ENCODE data around the gene DMWD. TPM values are rescaled to one million over a fixed set of nuclear protein-coding genes. Genes with fewer than 3 reads are reported as not detected.

The DMWD gene
- total RNA-seq, 3 donors from 2014 or later (not counting 1 experiment from before 2014, with no cell fraction given) = 66.2 to 82.1 (median 66.3) TPM

DNA sequence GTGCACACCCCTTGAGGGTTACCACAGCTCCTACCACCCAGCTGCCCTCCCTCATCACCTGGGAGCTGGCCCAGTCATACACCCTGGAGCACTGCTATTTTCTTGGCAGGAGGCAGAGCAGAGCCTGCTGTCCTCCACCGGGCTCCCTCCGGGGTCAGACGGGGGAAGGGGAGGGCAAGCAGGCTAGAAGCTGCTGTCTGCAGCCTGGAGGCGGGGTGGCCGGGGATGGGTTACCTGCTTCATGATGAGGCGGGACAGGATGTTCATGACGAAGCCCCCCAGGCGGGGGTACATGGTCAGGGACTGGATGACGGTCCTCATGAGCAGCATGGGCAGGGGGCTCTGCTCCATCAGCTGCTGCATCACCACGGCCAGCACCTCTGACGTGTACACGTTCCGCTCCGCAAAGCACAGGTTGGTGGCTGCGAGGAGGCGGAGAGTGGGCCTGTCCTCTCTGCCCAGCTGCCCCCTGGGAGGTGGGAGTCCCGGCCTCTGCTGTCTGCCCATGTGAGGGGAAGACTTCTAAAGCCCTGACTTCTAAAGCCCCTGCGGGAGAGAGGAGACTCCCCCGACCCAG is 25.2 kb upstream of the DMWD start:
- intact Hi-C loops (cut with micrococcal nuclease) = loop anchor here (1.0 to 5.0 kb wide), 2 partner anchors 65 to 199 kb away; no protein-coding TSS in a partner anchor
- no peak overlapping the region for H3K4me3 Mint-ChIP-seq

GRCh38 chr19:45817010-45817724 is 24.5 kb upstream of the DMWD start:
- Histone ChIP-seq H3K9me3 (ENCODE audit: control insufficient read depth, insufficient read depth, low read length) (no peaks in the 10 kb centered on the region), H3K27me3 (ENCODE audit: control insufficient read depth, insufficient read depth, low read length) (peaks cover 6% of the 10 kb centered on the region), H3K4me1 (ENCODE audit: control insufficient read depth, insufficient read depth, low read length) (peaks cover 27% of the 10 kb centered on the region), H3K36me3 (ENCODE audit: control insufficient read depth, insufficient read depth, low read length) (peaks cover 10% of the 10 kb centered on the region), H3K4me3 (ENCODE audit: low read length) (no peak overlapping the region), H3K27ac (ENCODE audit: low read length) (no peak overlapping the region)
- intact Hi-C loops (cut with micrococcal nuclease) = loop anchor here (1.0 to 5.0 kb wide), 2 partner anchors 66 to 200 kb away; no protein-coding TSS in a partner anchor
- Mint-ChIP-seq H3K27me3 (ENCODE audit: low read depth in 2 of 2) (peaks cover 0 to 7% of the 10 kb centered on the region in 2 donors), H3K36me3 (no peaks in the 10 kb centered on the region), H3K27ac (peak overlapping the region in 1 of 2 donors; percentile 29), H3K9me3 (no peaks in the 10 kb centered on the region), H3K4me3 (peak overlapping the region; percentile 59), H3K4me1 (peaks cover 0 to 10% of the 10 kb centered on the region in 2 donors)
- DNase-seq (peak; percentile 93 to 98), ATAC-seq (peak; percentile 99 to 100 (median 100))
- TF ChIP-seq, protein P1, sequence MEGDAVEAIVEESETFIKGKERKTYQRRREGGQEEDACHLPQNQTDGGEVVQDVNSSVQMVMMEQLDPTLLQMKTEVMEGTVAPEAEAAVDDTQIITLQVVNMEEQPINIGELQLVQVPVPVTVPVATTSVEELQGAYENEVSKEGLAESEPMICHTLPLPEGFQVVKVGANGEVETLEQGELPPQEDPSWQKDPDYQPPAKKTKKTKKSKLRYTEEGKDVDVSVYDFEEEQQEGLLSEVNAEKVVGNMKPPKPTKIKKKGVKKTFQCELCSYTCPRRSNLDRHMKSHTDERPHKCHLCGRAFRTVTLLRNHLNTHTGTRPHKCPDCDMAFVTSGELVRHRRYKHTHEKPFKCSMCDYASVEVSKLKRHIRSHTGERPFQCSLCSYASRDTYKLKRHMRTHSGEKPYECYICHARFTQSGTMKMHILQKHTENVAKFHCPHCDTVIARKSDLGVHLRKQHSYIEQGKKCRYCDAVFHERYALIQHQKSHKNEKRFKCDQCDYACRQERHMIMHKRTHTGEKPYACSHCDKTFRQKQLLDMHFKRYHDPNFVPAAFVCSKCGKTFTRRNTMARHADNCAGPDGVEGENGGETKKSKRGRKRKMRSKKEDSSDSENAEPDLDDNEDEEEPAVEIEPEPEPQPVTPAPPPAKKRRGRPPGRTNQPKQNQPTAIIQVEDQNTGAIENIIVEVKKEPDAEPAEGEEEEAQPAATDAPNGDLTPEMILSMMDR (IDR thresholded peaks at IDR 0.05) = peak; percentile 100
- WGBS (ENCODE audit: insufficient coverage) = 14% methylated on average over 22 of the region's 24 CpGs

More for the DNA sequence above, 25.2 kb upstream of the DMWD start:
- ATAC-seq (no peak), DNase-seq (no peak)
- TF ChIP-seq, protein P1 (IDR thresholded peaks at IDR 0.05) = no peak
- H3K4me1 Mint-ChIP-seq = peaks cover 0 to 10% of the 10 kb centered on the region in 2 donors
- no peaks in the 10 kb centered on the region for H3K36me3 Mint-ChIP-seq
- Histone ChIP-seq H3K27ac (ENCODE audit: low read length) (no peak overlapping the region), H3K9me3 (ENCODE audit: control insufficient read depth, insufficient read depth, low read length) (no peaks in the 10 kb centered on the region), H3K4me3 (ENCODE audit: low read length) (no peak overlapping the region), H3K36me3 (ENCODE audit: control insufficient read depth, insufficient read depth, low read length) (peaks cover 16% of the 10 kb centered on the region), H3K4me1 (ENCODE audit: control insufficient read depth, insufficient read depth, low read length) (peaks cover 27% of the 10 kb centered on the region), H3K27me3 (ENCODE audit: control insufficient read depth, insufficient read depth, low read length) (peaks cover 6% of the 10 kb centered on the region)
- H3K9me3 Mint-ChIP-seq = no peaks in the 10 kb centered on the region
- 89% methylated on average over 19 of the region's 19 CpGs for WGBS (ENCODE audit: insufficient coverage)
- H3K27me3 Mint-ChIP-seq (ENCODE audit: low read depth in 2 of 2) = peaks cover 0 to 7% of the 10 kb centered on the region in 2 donors
- no peak overlapping the region for H3K27ac Mint-ChIP-seq

- H3K9me3 ChIP-seq (ENCODE audit: control insufficient read depth, insufficient read depth, low read length) = no peaks in the 10 kb centered on the region
- no peak overlapping the region for H3K4me3 ChIP-seq (ENCODE audit: low read length)
- DNase-seq = no peak
- Mint-ChIP-seq H3K36me3 (no peaks in the 10 kb centered on the region), H3K4me3 (peak overlapping the region; percentile 80), H3K27ac (no peak overlapping the region), H3K27me3 (ENCODE audit: low read depth in 2 of 2) (peaks cover 0 to 7% of the 10 kb centered on the region in 2 donors), H3K4me1 (peaks cover 0 to 10% of the 10 kb centered on the region in 2 donors), H3K9me3 (no peaks in the 10 kb centered on the region)
- no peak overlapping the region for H3K27ac ChIP-seq (ENCODE audit: low read length)
- WGBS (ENCODE audit: insufficient coverage) = 82% methylated on average over 16 of the region's 18 CpGs
- ATAC-seq = no peak
- peaks cover 6% of the 10 kb centered on the region for H3K27me3 ChIP-seq (ENCODE audit: control insufficient read depth, insufficient read depth, low read length)
- peaks cover 6% of the 10 kb centered on the region for H3K36me3 ChIP-seq (ENCODE audit: control insufficient read depth, insufficient read depth, low read length)
- TF ChIP-seq, protein P1 (IDR thresholded peaks at IDR 0.05) = no peak
- intact Hi-C loops (cut with micrococcal nuclease) = loop anchor here (1.0 to 5.0 kb wide), 2 partner anchors 67 to 201 kb away; no protein-coding TSS in a partner anchor
- peaks cover 27% of the 10 kb centered on the region for H3K4me1 ChIP-seq (ENCODE audit: control insufficient read depth, insufficient read depth, low read length)
These were observed 23.8 kb upstream of the DMWD start for GRCh38 chr19:45816236-45817009.

All from natural killer cell (primary cell).